K562 (cell line): ENCODE measurements around the gene CLDN11.

ENCODE experiments used
- CREM ChIP-seq: IDR thresholded peaks from 2 replicates; pipeline ENCODE4 v1.6.1; 2014; ENCODE audit warnings: antibody characterized with exemption, low read depth
- CTCF ChIP-seq, 3 experiments: IDR thresholded peaks in 2 of 3; conservative IDR thresholded peaks in 1 of 3; 2 replicates each; pipeline ENCODE4 v1.5.1; 2011 to 2012; ENCODE audit warnings: low read length in 3 of 3, mild to moderate bottlenecking in 3 of 3, control low read depth in 2 of 3, improper control_type of control experiment in 1 of 3, inconsistent platforms in 1 of 3, low read depth in 1 of 3, mixed read lengths in 1 of 3, moderate library complexity in 1 of 3; ENCODE audit not compliant: insufficient read depth in 2 of 3
- ELF1 ChIP-seq: fragments of 200-800 bp; sonication (Bioruptor generic); IDR thresholded peaks from 2 replicates; pipeline ENCODE4 v1.6.1; 2016; ENCODE audit warnings: missing genetic modification characterization, missing compliant biosample characterization
- NR2F6 ChIP-seq: fragments of 450-650 bp; formaldehyde crosslinking; IDR thresholded peaks from 2 replicates; pipeline ENCODE4 v1.4.0; 2020; ENCODE audit warnings: mild to moderate bottlenecking
- NUFIP1 ChIP-seq: fragments of 450-650 bp; IDR thresholded peaks from 2 replicates; pipeline ENCODE4 v1.6.1; 2018; ENCODE audit not compliant: partially characterized antibody
- USF1 ChIP-seq: sonication (generic); formaldehyde crosslinking; IDR thresholded peaks from 2 replicates; pipeline ENCODE4 v1.9.0; 2022; ENCODE audit warnings: mild to moderate bottlenecking, missing genetic modification reagents
- USF2 ChIP-seq: sonication (generic); formaldehyde crosslinking; IDR thresholded peaks from 2 replicates; pipeline ENCODE4 v1.5.0; 2020; ENCODE audit warnings: missing genetic modification reagents
- ZBED1 ChIP-seq: IDR thresholded peaks from 2 replicates; pipeline ENCODE4 v1.6.1; 2014
- ZBTB1 ChIP-seq: sonication (generic); formaldehyde crosslinking; IDR thresholded peaks from 2 replicates; pipeline ENCODE4 v1.8.1; 2023; ENCODE audit warnings: missing genetic modification reagents, low read depth, mild to moderate bottlenecking, borderline replicate concordance
- ZKSCAN1 ChIP-seq: fragments of 150-350 bp; IDR thresholded peaks from 2 replicates; pipeline ENCODE4 v1.6.1; 2016; ENCODE audit warnings: low read depth, low read length
- ZNF239 ChIP-seq: fragments of 250-450 bp; sonication (Bioruptor Pico); IDR thresholded peaks from 2 replicates; pipeline ENCODE4 v1.4.0; 2020; ENCODE audit warnings: mild to moderate bottlenecking

- TF ChIP-seq NUFIP1, result no peak
- TF ChIP-seq CTCF (IDR thresholded peaks at IDR 0.05 in 2 of 3, conservative IDR thresholded peaks at IDR 0.05 in 1 of 3; ENCODE audit: insufficient read depth in 2 of 3, low read depth in 1 of 3, low read length in 3 of 3), result no peak
- no peak for TF ChIP-seq ZKSCAN1
- no peak for TF ChIP-seq USF2 (CRISPR knock-in tag)
- TF ChIP-seq CREM, result no peak
- no peak for TF ChIP-seq ZBTB1 (CRISPR knock-in tag)
- no peak for TF ChIP-seq USF1 (CRISPR knock-in tag)
- no peak for TF ChIP-seq ZNF239 (CRISPR knock-in tag)
- no peak for TF ChIP-seq NR2F6 (CRISPR knock-in tag)
- no peak for TF ChIP-seq ELF1 (tag)
- TF ChIP-seq ZBED1, result no peak
Measured at GRCh38 chr3:170475092-170475685, 56.5 kb downstream of the CLDN11 start.
